GM19351 (cell line): ENCODE data around the gene RPP14.
"Not testable (repeated sequence)": the region's sequence is repeated elsewhere in the genome, so short reads cannot be mapped to it uniquely, and the experiment has no call there.

ENCODE experiments used
- ATAC-seq: cut with Tn5 transposase; IDR thresholded peaks from one replicate; pipeline ENCODE4 v1.9.1; 2021; ENCODE audit warnings: mild to moderate bottlenecking, moderate library complexity; ENCODE audit not compliant: unreplicated experiment

The RPP14 gene

DNA sequence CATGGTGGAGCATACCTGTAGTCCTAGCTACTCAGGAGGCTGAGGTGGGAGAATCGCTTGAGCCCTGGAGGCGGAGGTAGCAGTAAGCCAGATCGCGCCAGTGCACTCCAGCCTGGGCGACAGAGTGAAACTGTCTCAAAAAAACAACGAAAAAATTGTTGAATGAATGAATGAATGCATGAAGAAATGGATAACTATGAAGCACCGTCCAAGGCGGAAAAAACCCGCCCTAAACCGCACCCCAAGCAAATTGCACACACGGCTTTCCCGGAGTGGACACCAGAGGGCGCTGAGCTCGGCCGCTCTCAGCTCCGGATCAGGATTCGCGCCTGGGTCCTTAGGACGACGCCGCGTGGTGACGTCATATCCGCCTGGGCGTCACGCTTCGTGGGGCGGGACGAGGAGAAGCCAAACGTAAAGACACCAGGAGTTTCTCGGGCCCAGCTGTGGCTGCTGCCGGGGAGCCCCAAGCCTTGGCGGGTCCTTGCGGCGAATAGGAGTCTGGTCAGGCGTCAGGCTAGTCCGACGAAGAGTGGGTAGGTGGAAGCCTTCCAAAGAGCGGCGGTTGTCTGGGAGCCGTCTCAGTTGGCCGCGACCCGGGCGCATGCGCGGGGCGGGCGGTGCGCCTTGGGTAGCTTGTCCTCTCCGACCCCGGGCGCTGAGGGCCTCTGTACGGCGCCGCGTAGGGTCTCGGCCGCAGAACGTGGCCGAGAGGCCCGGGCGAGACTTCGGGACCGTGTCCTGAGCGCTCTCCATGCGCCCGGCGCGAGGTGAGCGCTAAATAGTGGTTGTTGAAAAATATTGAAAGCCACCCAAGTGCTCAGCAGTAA, at the start of gene RPP14, which contains the start of gene HTD2:
Gene RPP14, plus strand, starts transcription at position 364 of the 830 bp plus-strand sequence. CDS start 4,085 bp downstream, outside the sequence.
Gene HTD2, plus strand, starts transcription at position 639 of the 830 bp plus-strand sequence. CDS start 11,094 bp downstream, outside the sequence.
- ATAC-seq: peak; percentile 83

DNA sequence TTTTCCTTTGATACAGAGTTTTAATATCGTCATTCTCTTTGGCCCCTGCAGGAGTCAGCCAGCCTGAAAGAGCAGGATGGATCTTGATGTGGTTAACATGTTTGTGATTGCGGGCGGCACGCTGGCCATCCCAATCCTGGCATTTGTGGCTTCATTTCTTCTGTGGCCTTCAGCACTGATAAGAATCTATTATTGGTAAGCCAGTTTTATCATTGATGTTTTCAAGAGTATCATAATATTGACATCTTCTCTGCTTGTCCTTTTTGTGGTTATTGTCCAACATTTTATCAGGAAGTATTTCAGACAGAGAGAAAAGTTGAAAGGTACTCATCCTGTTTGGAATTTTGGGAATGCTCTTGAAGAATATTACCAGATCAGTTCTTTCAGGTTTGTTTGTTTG, 49.5 kb upstream of the RPP14 start:
- no peak for ATAC-seq

DNA sequence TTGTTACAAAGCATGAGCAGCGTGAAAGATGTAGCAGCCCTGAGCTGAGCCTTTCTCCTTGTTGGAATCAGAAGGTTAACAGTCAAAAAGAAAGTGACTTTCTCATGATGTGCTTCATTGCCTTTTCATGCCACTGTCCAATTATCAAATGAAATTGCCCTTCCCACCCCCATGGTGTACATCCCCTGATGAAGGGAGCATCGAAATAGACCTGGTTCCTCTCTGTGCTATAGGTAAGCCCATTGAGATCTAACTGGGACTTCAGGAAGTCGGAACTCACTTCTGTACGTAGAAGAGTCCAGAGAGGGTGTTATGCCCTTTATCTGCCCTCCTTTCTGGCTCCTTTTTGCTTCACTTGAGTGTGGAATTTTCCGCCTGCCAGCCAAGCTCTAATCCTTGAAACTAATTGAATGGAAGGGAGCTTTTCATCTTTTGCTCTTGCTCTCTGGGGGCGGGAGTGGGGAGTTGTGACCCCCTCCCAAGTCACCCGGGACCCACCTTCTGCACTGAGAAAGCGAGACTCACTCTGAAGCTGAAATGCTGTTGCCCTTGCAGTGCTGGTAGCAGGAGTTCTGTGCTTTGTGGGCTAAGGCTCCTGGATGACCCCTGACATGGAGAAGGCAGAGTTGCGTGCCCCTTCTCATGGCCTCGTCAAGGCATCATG, 47.5 kb upstream of the RPP14 start:
- no peak for ATAC-seq

DNA sequence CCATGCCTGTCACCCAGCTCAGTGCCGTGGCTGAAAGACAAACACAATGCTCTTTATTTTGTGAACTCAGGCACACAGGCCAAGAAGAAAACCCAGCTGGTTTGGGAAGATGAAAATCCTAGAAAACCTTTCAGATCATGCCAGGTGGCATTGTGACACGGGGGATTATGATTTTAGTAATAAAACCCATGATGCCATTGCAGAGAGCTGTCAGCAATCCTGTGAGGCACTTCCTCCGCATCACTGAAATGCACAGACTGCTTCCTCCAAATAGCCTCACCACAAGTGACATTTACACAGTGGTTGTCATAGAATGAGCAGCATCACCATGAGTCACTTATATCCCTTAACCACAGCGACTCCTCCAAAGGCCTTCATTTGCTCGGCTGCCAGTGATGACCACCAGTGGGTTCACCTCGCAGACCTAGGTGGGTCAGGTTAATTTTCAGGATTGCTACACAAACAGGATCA, 45.7 kb upstream of the RPP14 start:
- ATAC-seq: no peak

DNA sequence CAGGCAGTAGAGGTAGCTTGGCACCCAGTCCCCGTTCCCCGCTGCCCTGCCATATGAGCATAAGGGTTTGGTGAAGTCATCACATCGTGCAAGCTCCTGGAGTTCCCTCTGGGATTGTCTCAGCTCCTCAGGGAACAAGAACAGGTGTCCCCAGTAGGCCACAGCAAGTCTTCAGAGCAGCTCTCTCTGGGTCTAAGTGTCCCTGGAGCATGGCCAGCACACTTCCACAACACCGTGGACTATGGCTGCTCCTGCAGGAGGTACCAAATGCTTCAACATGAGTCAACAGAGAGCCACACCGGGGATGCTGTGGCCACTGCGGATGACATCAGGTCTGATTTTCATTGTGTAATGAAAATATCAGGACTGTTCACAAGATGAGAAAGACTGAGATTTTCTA, 45.3 kb upstream of the RPP14 start:
- ATAC-seq: no peak

DNA sequence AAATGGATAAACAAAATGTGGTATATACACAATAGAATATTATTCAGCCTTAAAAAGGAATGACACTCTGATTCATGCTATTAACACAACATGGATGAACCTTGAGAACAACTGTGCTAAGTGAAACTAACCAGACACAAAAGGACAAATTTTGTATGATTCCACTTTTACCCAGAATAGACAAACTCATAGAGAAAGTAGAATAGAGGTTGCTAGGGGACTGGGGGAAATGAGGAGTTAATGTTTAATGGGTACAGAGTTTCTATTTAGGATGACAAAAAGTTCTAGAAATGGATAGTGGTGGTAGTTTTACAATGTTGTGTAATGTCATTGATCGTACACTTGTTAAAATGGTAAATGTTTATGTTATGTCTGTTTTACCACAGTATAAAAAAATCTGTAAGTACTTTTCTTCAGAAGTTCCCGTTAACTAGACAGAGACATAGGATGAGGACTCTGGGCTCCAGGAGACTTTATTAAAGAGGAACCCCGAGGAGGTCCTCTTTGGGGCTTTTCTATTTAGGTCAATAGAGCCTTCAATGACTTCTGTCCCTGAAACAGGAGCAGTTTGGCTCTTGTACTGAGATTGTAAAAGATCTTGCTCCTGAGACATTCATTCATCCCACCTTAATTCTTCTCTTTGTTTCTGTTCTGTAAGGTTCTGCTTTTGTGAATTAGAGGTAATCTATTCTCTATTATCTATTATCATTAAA, 43.9 kb upstream of the RPP14 start:
- no peak for ATAC-seq

DNA sequence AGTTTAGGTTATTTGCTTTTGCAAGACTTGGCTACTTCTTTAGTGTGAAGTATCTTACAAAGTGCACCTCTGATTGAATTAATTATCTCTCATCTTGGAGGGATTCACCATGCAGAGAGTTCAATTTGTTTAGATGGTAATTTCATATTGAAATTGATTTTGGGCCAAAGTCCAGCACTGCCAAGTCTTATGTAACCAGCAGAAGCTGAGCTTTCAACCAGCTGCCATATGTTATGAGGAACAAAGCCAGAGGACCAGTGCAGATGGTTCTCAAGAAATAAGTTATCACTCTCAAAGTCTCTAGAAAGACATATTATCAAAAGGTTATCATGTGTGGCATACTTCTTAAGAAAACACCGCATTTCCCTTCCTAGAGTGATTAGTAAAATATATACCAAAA, 39.5 kb upstream of the RPP14 start:
- no peak for ATAC-seq

DNA sequence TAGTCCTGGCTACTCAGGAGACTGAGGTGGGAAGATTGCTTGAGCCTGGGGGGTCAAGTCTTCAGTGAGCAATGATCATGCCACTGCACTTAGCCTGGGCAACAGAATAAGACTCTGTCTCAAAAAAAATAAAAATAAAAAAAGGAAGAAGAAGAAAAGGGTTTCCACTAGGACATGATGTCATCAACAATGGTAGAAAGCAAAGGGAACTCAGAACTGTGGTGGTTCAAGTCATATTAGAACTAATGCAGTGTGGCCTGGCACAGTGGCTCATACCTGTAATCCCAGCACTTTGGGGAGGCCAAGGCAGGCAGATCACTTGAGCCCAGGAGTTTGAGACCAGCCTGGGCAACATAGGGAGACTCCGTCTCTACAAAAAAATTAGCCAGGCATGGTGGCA, 38.5 kb upstream of the RPP14 start:
- ATAC-seq: not testable (repeated sequence)

DNA sequence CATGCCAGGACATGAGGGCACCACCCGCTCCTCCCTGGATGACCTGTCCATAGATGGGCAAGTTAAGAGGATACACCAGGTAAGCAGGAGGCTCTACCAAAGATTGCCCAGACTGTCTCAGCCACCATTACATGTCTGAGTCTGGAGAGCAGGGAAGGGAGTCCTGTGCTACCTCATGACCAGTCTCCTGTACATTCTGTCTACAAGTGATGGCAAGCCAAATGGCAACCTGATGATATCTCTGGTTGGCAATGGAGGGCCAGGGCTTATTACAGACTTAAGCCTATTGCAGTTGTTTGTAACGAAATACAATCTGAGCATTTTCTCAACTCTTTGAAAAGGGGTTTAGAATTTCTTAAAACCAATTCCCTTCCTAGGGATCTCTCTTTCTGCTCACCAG, 36.7 kb upstream of the RPP14 start:
- ATAC-seq: no peak

DNA sequence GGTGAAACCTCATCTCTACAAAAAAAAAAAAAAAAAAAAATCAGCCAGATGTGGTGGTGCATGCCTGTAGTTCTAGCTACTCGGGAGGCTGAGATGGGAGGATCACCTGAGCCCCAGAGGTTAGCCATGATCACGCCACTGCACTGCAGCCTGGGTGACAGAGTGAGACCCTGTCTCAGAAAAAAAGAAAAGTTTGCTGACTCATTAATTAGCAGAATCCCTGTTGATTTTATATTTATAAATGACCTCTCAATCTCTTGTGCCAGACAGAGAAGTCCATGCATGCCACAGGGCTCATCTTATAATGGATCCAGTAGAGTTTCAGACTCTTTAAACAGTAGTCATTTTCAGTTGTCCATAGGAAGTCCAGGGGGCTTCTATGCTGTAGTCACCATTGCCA, 35.6 kb upstream of the RPP14 start:
- ATAC-seq: no peak

DNA sequence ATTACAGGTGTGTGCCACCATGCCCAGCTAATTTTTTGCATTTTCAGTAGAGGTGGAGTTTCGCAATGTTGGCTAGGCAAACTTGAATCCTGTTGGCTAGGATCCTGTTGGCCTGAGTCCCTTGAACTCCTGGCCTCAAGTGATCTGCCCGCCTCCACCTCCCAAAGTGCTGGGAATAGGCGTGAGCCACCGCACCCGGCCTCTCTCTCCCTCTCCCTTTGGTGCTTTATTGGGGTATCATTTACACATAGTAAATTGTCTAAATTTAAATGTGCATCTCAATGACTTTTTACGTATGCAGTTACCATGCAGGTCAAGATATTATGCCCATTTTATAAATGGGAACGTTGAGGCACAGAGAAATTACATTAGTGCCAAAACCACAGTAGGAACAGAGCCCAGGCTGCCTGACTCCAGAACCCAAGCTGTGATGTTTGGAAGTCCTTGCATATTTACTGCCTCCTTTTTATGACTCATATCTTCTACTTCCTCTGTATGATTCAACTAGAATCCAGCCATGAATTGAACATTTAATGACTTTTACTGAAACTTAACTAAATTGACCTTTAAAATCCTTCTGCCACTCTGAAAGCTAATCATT, 34.0 kb upstream of the RPP14 start:
- ATAC-seq: no peak

DNA sequence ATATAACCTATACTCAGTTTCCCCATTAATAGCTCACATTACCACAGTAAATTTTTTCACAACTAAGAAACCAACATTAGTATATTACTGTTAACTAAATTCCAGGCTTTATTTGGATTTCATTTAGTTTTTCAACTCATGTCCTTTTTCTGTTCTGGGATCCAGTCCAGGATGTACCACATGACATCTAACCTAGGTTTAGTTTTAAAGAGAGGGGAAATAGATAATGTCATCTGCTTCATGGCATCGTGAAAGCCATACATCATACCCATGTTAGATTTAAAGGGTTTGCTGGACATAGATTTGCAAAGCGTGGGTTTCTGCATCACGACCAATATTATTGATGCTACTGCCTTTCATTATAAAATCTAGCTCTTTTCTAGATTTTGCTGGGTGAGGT, 33.2 kb upstream of the RPP14 start:
- no peak for ATAC-seq

DNA sequence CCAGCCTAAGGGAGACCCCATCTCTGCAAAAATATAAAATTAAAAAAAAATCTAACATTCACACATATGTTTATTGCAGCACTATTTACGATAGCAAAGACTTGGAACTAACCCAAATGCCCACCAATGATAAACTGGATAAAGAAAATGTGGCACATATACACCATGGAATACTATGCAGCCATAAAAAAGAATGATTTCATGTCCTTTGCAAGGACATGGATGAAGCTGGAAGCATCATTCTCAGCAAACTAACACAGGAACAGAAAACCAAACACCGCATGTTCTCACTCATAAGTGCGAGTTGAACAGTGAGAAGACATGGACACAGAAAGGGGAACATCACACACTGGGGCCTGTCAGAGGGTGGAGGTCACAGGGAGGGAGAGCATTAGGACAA, 32.7 kb upstream of the RPP14 start:
- ATAC-seq: not testable (repeated sequence)

DNA sequence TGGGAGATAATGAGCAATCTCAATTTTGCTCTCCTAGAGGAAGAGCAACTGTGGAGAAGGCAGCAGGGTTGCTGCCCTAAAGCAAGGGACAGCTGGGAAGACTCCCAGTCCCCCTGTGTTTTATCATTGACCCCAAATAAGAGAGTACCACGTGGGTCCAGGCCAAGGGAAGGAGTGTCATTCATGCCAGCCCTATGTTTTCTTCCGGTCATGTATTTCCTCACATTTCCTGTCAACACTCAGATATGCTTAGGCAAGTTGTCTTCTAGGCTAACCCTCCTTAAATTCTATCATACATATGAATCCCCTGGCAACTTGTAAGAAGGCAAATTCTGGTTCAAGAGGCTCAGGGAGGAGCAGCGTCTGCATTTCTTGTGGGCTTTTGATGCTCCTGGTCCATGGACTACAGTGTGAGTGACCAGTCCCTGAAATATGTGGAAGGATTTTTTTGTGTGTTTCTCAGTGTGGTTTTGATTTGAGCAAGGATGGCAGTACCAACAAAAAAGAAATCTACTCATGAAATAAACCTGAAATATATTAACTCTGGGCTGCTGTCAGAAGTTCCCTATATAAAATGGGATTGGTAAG, 31.9 kb upstream of the RPP14 start:
- no peak for ATAC-seq

DNA sequence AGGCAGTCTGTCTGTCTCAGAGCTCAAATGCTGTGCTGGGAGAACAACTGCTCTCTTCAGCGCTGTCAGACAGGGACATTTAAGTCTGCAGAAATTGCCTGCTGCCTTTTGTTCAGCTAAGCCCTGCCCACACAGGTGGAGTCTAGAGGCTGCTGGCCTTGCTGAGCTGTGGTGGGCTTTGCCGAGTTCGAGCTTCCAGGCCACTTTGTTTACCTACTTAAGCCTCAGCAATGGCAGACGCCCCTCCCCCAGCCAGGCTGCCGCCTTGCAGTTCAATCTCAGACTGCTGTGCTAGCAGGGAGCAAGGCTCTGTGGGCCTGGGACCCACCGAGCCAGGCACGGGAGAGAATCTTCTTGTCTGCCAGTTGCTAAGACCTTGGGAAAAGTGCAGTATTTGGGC, 25.0 kb upstream of the RPP14 start:
- no peak for ATAC-seq

DNA sequence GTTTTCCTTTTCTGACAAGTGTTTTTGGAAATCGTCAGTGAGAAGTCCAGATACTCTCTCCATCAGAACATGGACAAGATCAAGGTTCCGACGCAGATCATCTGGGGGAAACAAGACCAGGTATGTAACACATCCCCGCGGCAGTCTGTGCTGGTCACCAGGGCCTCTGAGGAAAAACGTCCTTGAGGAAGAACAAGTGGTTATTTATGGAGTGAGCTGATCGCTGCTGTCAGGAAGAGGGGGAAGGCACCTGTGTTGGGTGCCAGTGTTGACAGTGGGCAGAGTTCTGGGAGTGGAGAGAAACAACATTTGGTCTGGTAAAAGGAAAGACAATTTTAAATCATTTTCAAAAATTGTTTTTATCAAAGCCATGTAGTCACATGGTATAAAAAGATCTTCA, 20.7 kb upstream of the RPP14 start:
- no peak for ATAC-seq

DNA sequence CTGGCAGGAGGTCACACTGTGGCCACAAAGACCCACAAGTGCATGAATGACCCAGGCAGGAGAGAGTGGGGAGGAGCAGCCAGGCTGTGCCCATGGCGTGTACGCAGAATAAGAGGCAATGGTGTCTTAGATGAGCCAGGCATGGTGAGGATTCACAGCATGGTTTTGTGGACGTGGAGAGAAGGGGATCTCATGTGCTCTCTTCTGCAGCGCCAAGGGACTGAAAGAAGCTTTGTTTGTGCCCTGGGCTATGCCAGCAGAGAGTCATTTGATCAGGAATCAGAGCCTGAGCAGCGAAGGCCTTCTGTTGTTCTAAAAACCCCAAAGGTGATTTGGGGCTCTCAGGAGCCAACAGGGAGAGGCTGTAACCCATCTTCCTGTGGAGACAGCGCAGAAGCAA, 18.7 kb upstream of the RPP14 start:
- ATAC-seq: no peak

DNA sequence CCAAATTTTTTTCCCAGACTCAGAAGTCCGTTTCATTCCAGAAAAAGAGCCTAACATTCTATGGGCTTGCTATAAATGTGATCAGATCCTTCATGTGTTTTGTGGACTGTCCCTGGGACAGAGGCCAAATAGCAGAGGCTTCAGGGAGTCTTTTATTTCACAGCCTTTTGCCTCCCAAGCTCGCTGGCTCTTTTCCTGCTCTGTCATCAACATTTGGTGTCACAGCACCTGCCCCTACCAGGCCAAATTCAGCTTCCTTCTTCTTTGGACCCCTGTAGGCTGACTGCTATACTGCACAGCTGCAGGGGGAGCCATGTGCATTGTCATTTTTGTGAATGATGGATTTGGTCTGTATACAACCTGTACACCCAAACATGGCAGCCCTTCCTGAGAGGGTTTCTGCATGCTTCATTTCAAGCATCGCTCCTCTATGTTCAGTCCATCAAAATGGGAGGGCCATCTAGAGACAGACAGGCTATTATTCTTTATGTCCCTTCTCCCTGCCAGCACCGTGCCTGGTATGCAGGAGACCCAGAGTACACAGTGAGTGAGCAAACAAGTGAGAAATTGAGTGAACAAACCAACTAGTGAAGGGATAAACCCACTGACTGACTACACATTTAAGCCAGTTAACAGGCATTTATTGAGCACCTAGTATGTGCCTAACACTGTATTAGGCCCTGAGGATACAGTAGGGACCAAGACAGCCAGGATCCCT, 17.9 kb upstream of the RPP14 start:
- no peak for ATAC-seq

DNA sequence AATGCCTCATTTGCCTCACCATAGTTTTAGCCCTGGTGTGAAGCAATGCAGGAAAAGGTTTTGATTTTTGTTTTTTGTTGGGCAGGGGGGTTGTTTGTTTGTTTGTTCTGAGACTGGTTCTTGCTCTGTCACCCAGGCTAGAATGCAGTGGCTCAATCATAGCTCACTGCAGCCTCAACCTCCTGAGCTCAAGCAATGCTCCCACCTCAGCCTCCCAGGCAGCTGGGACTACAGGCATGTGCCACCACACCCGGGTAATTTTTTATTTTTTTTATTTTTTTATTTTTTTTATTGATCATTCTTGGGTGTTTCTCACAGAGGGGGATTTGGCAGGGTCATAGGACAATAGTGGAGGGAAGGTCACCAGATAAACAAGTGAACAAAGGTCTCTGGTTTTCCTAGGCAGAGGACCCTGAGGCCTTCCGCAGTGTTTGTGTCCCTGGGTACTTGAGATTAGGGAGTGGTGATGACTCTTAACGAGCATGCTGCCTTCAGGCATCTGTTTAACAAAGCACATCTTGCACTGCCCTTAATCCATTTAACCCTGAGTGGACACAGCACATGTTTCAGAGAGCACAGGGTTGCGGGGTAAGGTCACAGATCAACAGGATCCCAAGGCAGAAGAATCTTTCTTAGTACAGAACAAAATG, 17.0 kb upstream of the RPP14 start:
- not testable (repeated sequence) for ATAC-seq

DNA sequence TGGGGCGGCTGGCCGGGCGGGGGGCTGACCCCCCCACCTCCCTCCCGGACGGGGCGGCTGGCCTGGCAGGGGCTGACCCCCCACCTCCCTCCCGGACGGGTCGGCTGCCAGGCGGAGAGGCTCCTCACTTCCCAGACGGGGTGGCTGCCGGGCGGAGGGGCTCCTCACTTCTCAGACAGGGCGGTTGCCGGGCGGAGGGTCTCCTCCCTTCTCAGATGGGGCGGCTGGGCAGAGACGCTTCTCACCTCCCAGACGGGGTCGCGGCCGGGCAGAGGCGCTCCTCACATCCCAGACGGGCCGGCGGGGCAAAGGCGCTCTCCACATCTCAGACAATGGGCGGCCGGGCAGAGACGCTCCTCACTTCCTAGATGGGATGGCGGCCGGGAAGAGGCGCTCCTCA, 15.6 kb upstream of the RPP14 start:
- not testable (repeated sequence) for ATAC-seq
